Measurements from ENCODE around the gene ALOX12B. TPM values are rescaled to one million over a fixed set of nuclear protein-coding genes. Genes with fewer than 3 reads are reported as not detected.
"Not testable (repeated sequence)": the region's sequence is repeated elsewhere in the genome, so short reads cannot be mapped to it uniquely, and the experiment has no call there.

Gene ALOX12B
- total RNA-seq, 1 donor from 2014 or later = 0.35 TPM

DNA sequence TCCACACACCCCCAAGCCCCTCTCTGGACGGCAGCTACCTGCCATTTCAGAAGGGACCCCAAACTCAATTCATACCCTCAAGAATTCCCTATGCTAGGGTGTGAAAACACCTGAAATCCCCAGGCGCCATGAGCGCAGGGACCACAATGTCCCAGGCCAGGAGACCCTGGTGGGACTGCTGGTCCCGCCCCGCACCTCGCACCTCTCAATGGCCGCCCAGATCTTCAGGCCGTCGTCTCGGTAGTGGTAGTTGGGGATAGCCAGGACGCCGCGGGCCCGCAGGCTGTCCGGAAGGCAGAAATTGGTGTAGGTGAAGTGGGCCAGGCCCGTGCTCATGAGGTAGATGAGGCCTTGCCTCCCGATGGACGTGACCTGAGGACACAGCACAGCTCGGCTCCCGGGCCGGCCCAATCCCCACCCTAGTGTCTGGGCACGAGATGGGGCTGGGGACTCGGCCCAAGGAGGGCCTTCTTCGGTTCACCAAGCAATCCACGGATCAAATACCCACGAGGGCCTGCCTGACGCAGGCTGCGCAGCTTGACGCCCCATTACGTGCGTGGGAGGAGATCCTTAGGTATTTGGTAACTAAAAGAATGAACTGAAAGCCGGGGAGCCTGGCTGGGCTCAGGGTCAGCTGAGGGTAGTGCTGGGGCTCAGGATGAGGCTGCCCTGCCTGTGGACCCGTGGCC is 21.6 kb upstream of the ALOX12B start:
- TF ChIP-seq, protein P1, sequence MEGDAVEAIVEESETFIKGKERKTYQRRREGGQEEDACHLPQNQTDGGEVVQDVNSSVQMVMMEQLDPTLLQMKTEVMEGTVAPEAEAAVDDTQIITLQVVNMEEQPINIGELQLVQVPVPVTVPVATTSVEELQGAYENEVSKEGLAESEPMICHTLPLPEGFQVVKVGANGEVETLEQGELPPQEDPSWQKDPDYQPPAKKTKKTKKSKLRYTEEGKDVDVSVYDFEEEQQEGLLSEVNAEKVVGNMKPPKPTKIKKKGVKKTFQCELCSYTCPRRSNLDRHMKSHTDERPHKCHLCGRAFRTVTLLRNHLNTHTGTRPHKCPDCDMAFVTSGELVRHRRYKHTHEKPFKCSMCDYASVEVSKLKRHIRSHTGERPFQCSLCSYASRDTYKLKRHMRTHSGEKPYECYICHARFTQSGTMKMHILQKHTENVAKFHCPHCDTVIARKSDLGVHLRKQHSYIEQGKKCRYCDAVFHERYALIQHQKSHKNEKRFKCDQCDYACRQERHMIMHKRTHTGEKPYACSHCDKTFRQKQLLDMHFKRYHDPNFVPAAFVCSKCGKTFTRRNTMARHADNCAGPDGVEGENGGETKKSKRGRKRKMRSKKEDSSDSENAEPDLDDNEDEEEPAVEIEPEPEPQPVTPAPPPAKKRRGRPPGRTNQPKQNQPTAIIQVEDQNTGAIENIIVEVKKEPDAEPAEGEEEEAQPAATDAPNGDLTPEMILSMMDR (conservative IDR thresholded peaks at IDR 0.05; ENCODE audit: low read depth, low read length) = no peak
- no peak for DNase-seq (ENCODE audit: low read depth)
- H3K4me3 ChIP-seq (ENCODE audit: low read depth, low read length) = no peak overlapping the region

DNA sequence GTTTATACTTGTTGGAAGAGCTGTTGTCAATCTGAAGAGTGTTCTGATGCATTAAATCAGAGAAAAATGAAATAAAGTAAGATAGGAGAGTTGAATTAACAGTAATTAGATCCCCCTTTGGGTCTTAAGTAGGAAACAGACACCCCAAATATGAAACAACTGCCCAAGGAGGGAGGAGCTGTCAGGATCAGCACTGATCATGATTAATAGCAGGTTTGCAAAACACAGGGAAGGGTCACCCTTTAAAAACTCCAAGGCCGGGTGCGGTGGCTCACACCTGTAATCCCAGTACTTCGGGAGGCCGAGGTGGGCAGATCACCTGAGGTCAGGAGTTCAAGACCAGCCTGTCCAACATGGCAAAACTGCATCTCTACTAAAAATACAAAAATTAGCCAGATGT is 19.5 kb upstream of the ALOX12B start:
- not testable (repeated sequence) for DNase-seq (ENCODE audit: low read depth); H3K4me3 ChIP-seq (ENCODE audit: low read depth, low read length)

DNA sequence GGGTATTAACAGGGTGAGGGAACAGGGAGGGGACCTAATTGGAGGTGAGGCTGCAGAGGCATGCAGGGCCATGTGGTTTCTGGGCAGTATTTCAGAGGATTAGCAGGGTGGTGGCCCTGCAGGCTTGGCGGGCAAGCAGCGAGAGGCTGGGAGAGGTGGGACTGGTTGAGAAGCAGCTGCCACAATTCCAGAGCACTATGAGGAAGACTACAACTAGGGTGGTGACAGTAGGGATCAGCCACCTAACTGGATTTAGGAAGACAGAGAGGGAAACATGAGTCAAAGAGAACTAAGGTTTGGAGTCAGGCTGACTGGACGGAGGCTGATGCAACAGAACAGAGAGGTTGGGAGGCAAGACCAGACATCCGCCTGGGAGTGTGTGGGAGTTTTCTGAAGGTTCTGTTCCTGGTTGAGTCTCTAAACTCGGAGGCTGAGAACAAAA is 18.5 kb upstream of the ALOX12B start:
- TF ChIP-seq, protein P1 (conservative IDR thresholded peaks at IDR 0.05; ENCODE audit: low read depth, low read length) = no peak
- DNase-seq (ENCODE audit: low read depth) = no peak
- H3K4me3 ChIP-seq (ENCODE audit: low read depth, low read length) = no peak overlapping the region

DNA sequence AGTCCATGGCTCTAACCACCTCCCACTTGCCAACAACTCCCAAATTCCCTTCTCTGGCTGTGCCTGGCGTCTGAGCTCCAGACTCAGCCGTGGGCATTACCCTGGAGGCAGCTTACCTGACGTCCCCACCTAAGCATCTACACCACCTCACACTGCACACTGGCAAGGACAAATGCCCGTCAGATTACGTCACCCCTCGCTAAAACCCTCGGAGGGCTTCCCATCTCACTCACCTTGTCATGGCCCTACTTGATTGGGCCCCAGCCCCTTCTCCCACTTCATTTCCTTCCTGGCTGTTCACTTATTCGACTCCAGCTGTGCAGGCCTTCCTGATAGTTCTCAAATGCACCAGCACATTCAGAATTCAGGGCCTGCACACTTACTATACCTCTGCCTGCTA is 17.4 kb upstream of the ALOX12B start:
- DNase-seq (ENCODE audit: low read depth) = no peak
- no peak overlapping the region for H3K4me3 ChIP-seq (ENCODE audit: low read depth, low read length)
- TF ChIP-seq, protein P1 (conservative IDR thresholded peaks at IDR 0.05; ENCODE audit: low read depth, low read length) = no peak

DNA sequence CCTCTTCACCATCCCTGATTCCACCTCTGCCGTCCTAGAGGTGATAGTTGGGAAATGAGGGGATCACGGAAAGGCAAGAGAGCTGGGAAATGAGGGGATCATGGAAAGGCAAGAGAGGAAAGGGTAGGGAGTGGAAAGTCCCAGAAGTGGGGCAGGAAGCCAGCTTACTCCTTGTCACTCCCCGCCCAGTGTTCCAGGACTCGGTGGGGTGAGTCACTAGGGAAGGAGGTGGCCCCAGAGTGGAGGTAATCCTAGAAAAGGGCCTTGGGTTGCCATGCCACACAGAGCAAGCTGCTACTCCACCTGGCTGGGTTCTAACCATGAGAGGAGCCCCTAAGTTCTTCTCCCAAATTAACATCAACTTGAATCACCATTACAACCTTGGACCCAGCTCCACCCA is 16.0 kb upstream of the ALOX12B start:
- no peak overlapping the region for H3K4me3 ChIP-seq (ENCODE audit: low read depth, low read length)
- TF ChIP-seq, protein P1 (conservative IDR thresholded peaks at IDR 0.05; ENCODE audit: low read depth, low read length) = no peak
- DNase-seq (ENCODE audit: low read depth) = no peak

DNA sequence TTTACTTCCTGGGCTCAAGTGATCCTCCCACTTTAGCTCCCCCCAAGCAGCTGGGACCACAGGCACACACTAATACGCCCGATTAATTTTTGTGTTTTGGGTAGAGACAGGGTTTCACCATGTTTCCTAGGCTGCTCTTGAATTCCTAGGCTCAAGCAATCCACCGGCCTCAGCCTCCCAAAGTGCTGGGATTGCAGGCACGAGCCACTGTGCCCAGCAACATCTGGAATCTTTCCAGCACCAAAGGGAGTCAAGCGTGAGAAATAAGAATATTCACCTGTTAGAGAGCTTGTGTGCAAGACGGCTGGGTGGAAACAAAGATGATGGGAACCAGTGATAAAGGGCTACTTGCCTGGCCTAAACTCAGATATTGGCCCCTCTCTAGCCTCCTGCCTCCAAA is 14.2 kb upstream of the ALOX12B start:
- TF ChIP-seq, protein P1 (conservative IDR thresholded peaks at IDR 0.05; ENCODE audit: low read depth, low read length) = no peak
- H3K4me3 ChIP-seq (ENCODE audit: low read depth, low read length) = no peak overlapping the region
- no peak for DNase-seq (ENCODE audit: low read depth)

DNA sequence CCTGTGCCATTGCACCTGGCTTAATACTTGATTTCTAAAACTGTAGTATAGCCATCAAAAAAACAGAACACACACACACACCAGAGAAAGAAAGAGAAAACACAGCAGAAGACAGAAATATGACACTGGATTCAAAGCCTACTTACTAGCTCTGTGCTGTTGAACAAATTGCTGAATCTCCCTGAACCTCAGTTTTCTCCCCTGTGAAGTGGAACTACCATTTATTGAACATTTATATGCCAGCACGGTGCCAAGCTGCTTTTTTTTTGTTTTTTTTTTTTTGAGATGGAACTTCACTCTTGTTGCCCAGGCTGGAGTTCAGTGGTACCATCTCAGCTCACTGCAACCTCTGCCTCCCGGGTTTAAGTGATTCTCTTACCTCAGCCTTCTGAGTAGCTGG is 13.2 kb upstream of the ALOX12B start:
- no peak overlapping the region for H3K4me3 ChIP-seq (ENCODE audit: low read depth, low read length)
- DNase-seq (ENCODE audit: low read depth) = no peak
- TF ChIP-seq, protein P1 (conservative IDR thresholded peaks at IDR 0.05; ENCODE audit: low read depth, low read length) = no peak
